Non-pigmented ciliary epithelial cell (primary cell): Measurements from ENCODE around the gene NFAM1.
A peak's percentile ranks its signal among the peaks of the same experiment; 100 is the strongest.

Experiments used
- DNase-seq: peaks from one replicate; pipeline ENCODE4 v3.0.0-alpha.2; 2010; ENCODE audit warnings: low read depth

NFAM1 gene

GRCh38 chr22:42383287-42383686 is 48.9 kb downstream of the NFAM1 start:
- DNase-seq, result no peak

- no peak for DNase-seq
Measured at GRCh38 chr22:42380769-42381551, 51.2 kb downstream of the NFAM1 start.

GRCh38 chr22:42379966-42380537 is 52.2 kb downstream of the NFAM1 start:
- DNase-seq, result no peak

GRCh38 chr22:42376711-42377554 is 55.3 kb downstream of the NFAM1 start:
- no peak for DNase-seq

GRCh38 chr22:42375982-42376381 is 56.2 kb downstream of the NFAM1 start:
- DNase-seq, result no peak

- DNase-seq, result no peak
Measured at GRCh38 chr22:42372976-42373375, 59.2 kb downstream of the NFAM1 start.

- DNase-seq, result no peak
Measured at GRCh38 chr22:42371501-42371900, 60.7 kb downstream of the NFAM1 start.

- no peak for DNase-seq
Measured at GRCh38 chr22:42371099-42371498, 61.1 kb downstream of the NFAM1 start.

GRCh38 chr22:42369250-42370041 is 62.8 kb downstream of the NFAM1 start:
- peak; percentile 43 for DNase-seq

- no peak for DNase-seq
Measured at GRCh38 chr22:42368379-42369249, 63.6 kb downstream of the NFAM1 start.

GRCh38 chr22:42367980-42368378 is 64.2 kb downstream of the NFAM1 start:
- no peak for DNase-seq

GRCh38 chr22:42366806-42367581 is 65.2 kb downstream of the NFAM1 start:
- no peak for DNase-seq

- no peak for DNase-seq
Measured at GRCh38 chr22:42365942-42366695, 66.1 kb downstream of the NFAM1 start.

GRCh38 chr22:42365111-42365865 is 66.9 kb downstream of the NFAM1 start:
- DNase-seq, result no peak

GRCh38 chr22:42364604-42365110 is 67.5 kb downstream of the NFAM1 start:
- no peak for DNase-seq

- no peak for DNase-seq
Measured at GRCh38 chr22:42363892-42364291, 68.3 kb downstream of the NFAM1 start.

- DNase-seq, result no peak
Measured at GRCh38 chr22:42361523-42361922, 70.7 kb downstream of the NFAM1 start.

- DNase-seq, result no peak
Measured at GRCh38 chr22:42360348-42360747, 71.9 kb downstream of the NFAM1 start.
